ENCODE measurements around the gene TEDC2. TPM values are rescaled to one million over a fixed set of nuclear protein-coding genes. Genes with fewer than 3 reads are reported as not detected.

The TEDC2 gene
- total RNA-seq, 4 donors from 2014 or later, result 0.64 to 1.9 (median 1.8) TPM

DNA sequence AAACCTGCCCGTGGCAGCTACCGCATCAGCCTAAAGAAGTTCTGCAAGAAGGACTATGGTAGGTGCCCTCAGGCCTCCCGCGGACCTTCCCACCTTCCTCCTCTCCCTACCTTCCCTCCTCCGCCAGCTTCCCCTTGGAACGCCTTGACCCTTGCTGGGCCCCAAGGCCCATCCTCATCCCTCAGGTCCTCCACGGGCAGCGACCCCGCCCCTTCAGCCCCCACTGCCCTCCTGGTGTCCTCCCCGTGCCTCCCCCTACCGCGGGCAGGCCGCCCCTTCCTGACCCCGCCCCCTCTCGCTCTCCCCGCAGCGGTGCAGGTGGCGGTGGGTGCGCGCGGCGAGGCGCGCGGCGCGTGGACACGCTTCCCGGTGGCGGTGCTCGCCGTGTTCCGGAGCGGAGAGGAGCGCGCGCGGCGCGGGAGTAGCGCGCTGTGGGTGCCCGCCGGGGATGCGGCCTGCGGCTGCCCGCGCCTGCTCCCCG is 13.6 kb downstream of the TEDC2 start:
- TF ChIP-seq POLR2A (IDR thresholded peaks at IDR 0.05), result no peak
- TF ChIP-seq, protein P1, sequence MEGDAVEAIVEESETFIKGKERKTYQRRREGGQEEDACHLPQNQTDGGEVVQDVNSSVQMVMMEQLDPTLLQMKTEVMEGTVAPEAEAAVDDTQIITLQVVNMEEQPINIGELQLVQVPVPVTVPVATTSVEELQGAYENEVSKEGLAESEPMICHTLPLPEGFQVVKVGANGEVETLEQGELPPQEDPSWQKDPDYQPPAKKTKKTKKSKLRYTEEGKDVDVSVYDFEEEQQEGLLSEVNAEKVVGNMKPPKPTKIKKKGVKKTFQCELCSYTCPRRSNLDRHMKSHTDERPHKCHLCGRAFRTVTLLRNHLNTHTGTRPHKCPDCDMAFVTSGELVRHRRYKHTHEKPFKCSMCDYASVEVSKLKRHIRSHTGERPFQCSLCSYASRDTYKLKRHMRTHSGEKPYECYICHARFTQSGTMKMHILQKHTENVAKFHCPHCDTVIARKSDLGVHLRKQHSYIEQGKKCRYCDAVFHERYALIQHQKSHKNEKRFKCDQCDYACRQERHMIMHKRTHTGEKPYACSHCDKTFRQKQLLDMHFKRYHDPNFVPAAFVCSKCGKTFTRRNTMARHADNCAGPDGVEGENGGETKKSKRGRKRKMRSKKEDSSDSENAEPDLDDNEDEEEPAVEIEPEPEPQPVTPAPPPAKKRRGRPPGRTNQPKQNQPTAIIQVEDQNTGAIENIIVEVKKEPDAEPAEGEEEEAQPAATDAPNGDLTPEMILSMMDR (IDR thresholded peaks at IDR 0.05), result no peak
- DNase-seq (ENCODE audit: low spot score in 2 of 2), result no peak
- intact Hi-C loops (cut with DNase I; ENCODE audit: low total_unique reads), result no loop called here
- H3K4me3 ChIP-seq (ENCODE audit: low read depth, poor library complexity, severe bottlenecking), result no peak overlapping the region
- WGBS, 2 donors, result 7 to 8% methylated on average over 25 to 31 of the region's 49 CpGs

DNA sequence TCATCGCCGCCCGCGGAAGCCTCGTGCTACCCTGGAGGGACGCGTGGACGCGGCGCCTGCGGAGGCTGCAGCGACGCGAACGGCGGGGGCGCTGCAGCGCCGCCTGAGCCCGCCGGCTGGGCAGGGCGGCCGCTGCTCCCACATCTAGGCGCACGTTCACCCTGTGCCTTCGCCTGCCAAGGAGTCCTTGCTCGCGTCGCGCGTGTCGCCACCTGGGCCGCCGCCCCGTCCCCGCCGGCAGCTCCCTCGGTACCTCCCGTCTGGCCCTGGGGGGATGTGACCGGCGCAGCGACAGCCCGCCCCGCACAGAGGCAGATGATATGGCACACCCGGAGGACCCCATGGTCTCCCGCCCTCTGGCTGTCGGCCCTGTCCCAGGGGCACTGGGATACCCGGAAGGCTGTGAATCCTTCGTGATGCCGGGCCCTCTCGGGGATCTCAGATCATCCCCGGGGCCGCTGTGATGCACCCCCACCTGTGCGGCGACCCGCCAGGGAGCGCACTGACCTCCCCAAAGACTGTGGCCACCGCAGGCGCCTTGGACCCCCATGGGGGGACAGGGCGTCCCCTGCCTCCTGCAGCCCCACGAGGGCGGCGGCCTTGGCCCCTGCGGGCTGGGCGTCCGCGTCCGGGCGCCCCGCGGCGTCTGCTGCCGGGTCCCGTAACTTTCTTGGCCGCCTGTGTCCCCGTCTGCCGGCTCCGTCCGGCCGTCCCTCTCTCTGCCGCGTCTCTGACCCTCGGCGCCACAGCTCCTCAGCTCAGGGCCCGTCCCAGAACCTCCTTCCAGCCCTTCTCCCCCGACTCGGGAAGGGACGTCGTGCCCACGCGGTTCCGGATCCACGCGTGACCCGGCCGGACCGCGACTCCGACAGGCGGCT is 14.3 kb downstream of the TEDC2 start:
- intact Hi-C loops (cut with DNase I; ENCODE audit: low total_unique reads), result no loop called here
- WGBS, 2 donors, result 0% methylated on average over 40 to 56 of the region's 100 CpGs
- DNase-seq (ENCODE audit: low spot score in 2 of 2), result no peak
- TF ChIP-seq POLR2A (IDR thresholded peaks at IDR 0.05), result peak in 1 of 2 donors; percentile 64
- TF ChIP-seq, protein P1 (IDR thresholded peaks at IDR 0.05), result no peak
- H3K4me3 ChIP-seq (ENCODE audit: low read depth, poor library complexity, severe bottlenecking), result peak overlapping the region; percentile 51

DNA sequence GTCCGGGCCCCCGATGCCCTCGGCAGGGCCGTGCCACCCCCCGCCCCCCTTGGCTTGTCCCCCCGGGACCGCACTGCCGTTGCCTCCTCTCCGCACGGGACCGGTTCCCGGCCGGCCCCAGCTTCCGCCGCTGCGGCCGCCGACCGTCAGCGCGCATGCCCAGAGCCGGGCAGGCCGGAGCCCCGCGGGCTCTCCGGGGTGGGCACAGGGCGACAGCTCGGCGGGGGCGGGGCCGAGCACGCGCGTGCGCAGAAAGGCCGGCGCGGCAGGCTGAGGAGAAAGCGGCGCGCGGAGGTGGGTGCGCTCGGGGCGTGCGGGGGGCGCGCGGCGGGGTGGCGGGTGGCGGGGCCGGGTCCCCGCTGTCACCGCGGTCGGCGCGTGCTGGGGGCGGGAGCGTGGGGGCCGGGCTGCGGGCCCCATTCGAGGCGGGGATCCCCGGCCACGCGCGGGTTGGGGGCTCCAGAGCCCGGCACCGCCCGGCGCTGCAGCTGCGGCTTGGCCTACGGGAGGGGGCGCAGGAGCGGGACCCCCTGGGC is 15.0 kb downstream of the TEDC2 start, which contains the start of gene TBC1D24:
TBC1D24 (plus strand) TSS at position 251 of the 536 bp plus-strand sequence. CDS start 21,022 bp downstream, outside the sequence.
- peak within 1 kb of the TSS; percentile 51 for H3K4me3 ChIP-seq (ENCODE audit: low read depth, poor library complexity, severe bottlenecking)
- intact Hi-C loops (cut with DNase I; ENCODE audit: low total_unique reads), result no loop called here
- TF ChIP-seq, protein P1 (IDR thresholded peaks at IDR 0.05), result no peak
- no peak for TF ChIP-seq POLR2A (IDR thresholded peaks at IDR 0.05)
- 0 to 4% methylated on average over 3 to 5 of the region's 77 CpGs for WGBS, 2 donors
- peak; percentile 71 to 95 for DNase-seq (ENCODE audit: low spot score in 2 of 2)

DNA sequence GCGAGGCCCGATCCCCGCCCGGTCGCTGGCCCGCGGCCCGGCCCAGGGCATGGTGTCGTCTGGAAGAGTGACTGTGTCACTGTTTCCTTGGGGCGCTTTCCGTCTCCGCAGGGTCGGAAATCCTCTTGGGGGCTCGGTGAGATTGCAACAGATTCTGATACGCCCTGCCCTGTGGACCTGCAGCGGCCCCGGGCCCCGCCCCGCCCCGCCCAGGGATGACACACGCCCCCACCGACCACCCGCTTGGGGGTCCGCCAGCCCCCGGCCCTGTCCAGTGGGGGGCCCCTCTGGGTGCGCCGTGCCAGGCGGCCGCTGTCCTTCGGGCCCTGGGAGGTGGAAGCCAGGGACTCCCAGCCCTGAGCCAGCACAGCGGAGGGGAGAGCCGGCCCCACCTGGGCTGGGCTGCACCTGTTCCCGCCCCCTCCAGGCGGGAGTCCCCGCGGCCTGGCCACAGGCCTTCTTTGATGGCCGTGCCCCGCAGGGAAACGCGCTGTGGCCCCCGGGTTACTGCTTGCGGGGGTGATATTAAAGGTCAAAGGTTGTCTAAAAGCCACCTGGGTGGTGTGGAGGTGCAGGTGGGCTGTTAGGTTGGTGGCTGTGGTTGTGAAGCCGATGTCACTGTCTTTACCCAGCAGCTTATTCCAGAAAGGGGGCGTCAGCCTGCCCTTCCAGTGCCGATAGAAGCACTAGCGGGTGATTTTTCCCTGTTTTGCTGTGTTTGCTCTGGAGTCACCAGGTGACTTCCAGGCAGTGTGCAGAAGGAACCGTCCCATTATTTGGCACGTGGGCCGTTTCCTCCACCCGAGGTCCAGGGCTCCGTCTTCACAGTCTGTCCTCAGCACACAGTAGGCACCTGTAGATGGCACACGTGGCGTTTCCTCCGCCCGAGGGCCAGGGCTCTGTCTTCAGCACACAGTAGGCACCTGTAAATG is 15.8 kb downstream of the TEDC2 start:
- peak overlapping the region; percentile 51 for H3K4me3 ChIP-seq (ENCODE audit: low read depth, poor library complexity, severe bottlenecking)
- WGBS, 2 donors, result 20 to 38% methylated on average over 15 to 31 of the region's 55 CpGs
- no peak for DNase-seq (ENCODE audit: low spot score in 2 of 2)
- TF ChIP-seq, protein P1 (IDR thresholded peaks at IDR 0.05), result no peak
- no peak for TF ChIP-seq POLR2A (IDR thresholded peaks at IDR 0.05)
- intact Hi-C loops (cut with DNase I; ENCODE audit: low total_unique reads), result no loop called here

DNA sequence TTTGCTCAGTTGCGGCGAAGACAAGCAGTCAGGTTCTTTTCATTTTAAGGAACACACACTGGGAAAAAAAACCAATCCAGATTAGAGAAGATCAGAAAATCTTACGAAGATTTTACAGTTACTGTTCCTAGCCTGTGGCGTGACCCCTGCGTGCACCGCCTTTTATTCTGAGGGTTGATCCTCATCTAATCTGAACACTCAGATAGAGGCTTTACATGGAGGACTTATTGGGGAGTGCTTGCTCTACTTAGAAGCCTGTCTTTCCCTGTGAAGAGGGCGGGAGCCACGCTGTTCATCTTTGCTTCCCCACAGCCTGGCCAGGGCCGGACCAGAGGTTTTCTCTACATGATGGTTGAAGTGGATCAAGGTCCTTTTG is 16.4 kb downstream of the TEDC2 start:
- TF ChIP-seq POLR2A (IDR thresholded peaks at IDR 0.05), result no peak
- TF ChIP-seq, protein P1 (IDR thresholded peaks at IDR 0.05), result no peak
- no peak for DNase-seq (ENCODE audit: low spot score in 2 of 2)
- H3K4me3 ChIP-seq (ENCODE audit: low read depth, poor library complexity, severe bottlenecking), result no peak overlapping the region
- 82 to 94% methylated on average over 9 of the region's 9 CpGs for WGBS, 2 donors
- intact Hi-C loops (cut with DNase I; ENCODE audit: low total_unique reads), result no loop called here
